ENCODE measurements around the gene PEX7.
A peak's percentile ranks its signal among the peaks of the same experiment; 100 is the strongest.
"Not testable (repeated sequence)": the region's sequence is repeated elsewhere in the genome, so short reads cannot be mapped to it uniquely, and the experiment has no call there.

Gene PEX7

DNA sequence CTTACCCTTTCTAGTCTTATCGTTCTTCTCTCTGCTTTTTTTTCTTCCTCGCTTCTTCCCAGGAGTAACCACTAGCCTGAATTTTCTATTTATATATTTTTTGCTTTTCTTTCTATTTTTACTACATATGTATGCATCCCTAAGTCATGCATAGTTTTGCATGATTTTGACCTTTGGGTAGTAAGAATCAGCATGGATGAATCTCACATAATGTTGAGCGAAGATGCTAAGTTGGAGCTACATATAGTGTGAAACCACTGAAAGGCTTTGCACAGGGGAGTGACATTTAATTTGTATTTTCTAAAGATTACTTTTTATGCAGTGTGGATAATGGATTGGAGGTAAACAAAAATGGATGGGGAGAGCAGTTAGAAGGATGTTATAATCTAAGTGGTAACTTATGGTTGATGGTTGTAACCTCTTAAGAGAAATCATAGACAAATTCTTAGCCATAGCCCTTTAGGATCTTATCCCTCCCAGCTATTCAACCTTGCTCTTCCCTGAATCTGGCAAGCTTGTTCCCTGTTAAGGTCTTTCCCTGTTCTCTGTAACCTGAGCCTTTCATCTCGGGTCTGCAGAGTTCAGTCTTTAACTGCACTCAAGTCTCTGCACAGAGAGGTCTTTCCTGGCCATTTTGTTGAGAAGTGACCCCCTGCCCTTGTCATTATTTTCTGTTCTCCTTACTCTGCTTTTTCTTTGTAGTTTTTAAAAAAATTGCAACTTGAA lies 18.0 kb downstream of the PEX7 start:
- H3K4me3 ChIP-seq (ENCODE audit: low read length): no peak overlapping the region
- TF ChIP-seq, protein P1, sequence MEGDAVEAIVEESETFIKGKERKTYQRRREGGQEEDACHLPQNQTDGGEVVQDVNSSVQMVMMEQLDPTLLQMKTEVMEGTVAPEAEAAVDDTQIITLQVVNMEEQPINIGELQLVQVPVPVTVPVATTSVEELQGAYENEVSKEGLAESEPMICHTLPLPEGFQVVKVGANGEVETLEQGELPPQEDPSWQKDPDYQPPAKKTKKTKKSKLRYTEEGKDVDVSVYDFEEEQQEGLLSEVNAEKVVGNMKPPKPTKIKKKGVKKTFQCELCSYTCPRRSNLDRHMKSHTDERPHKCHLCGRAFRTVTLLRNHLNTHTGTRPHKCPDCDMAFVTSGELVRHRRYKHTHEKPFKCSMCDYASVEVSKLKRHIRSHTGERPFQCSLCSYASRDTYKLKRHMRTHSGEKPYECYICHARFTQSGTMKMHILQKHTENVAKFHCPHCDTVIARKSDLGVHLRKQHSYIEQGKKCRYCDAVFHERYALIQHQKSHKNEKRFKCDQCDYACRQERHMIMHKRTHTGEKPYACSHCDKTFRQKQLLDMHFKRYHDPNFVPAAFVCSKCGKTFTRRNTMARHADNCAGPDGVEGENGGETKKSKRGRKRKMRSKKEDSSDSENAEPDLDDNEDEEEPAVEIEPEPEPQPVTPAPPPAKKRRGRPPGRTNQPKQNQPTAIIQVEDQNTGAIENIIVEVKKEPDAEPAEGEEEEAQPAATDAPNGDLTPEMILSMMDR (IDR thresholded peaks at IDR 0.05; ENCODE audit: low read length): no peak
- no peak for TF ChIP-seq EZH2 (optimal IDR thresholded peaks at IDR 0.05; ENCODE audit: low read depth, low read length)
- no peak for TF ChIP-seq EZH2phosphoT487 (IDR thresholded peaks at IDR 0.05; ENCODE audit: low read length)

DNA sequence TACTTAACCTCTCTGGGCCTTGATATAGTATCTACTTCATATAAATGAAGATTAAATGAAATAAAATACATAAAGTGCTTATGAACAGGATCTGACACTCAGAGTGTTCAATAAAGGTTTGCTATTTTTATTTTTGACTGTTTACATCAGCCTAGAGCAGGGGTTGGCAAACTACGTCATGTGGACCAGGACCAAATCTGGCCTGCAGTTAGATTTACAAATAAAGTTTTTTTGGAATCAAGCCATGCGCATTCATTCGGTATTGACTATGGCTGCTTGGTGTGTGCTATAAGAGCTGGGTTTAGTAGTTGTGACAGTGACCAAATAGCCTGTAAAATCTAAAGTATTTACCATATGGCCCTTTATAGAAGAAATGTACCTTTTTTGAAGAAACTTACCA lies 20.8 kb downstream of the PEX7 start:
- no peaks in the 10 kb centered on the region for H4K20me1 ChIP-seq (ENCODE audit: insufficient read depth, low read length)
- H3K9me2 ChIP-seq (replicated peaks; ENCODE audit: insufficient read depth, low read length): no peaks in the 10 kb centered on the region
- TF ChIP-seq EZH2phosphoT487 (IDR thresholded peaks at IDR 0.05; ENCODE audit: low read length): no peak
- no peak overlapping the region for H3K9ac ChIP-seq (ENCODE audit: low read length)
- no peaks in the 10 kb centered on the region for H3K4me1 ChIP-seq (ENCODE audit: low read length)
- H3K36me3 ChIP-seq (replicated peaks; ENCODE audit: insufficient read depth, low read length): no peaks in the 10 kb centered on the region
- H3K27me3 ChIP-seq (replicated peaks; ENCODE audit: insufficient read depth, low read length): no peaks in the 10 kb centered on the region
- no peak overlapping the region for H3K4me3 ChIP-seq (ENCODE audit: low read length)
- no peaks in the 10 kb centered on the region for H3F3A ChIP-seq (ENCODE audit: insufficient read depth, low read length)
- DNase-seq: no peak
- H3K27ac ChIP-seq (ENCODE audit: low read length): no peak overlapping the region
- no peaks in the 10 kb centered on the region for H3K9me3 ChIP-seq (replicated peaks; ENCODE audit: insufficient read depth, low read length)
- no peak overlapping the region for H3K4me2 ChIP-seq (ENCODE audit: low read depth, low read length)
- no peak overlapping the region for H2AFZ ChIP-seq (ENCODE audit: low read length)
- H3K79me2 ChIP-seq (ENCODE audit: low read length): no peaks in the 10 kb centered on the region

More for the DNA sequence above, 18.0 kb downstream of the PEX7 start:
- Histone ChIP-seq H3F3A (ENCODE audit: insufficient read depth, low read length) (no peaks in the 10 kb centered on the region), H4K20me1 (ENCODE audit: insufficient read depth, low read length) (no peaks in the 10 kb centered on the region), H3K27ac (ENCODE audit: low read length) (no peak overlapping the region), H3K4me2 (ENCODE audit: low read depth, low read length) (no peak overlapping the region), H3K9ac (ENCODE audit: low read length) (no peak overlapping the region), H3K4me1 (ENCODE audit: low read length) (no peaks in the 10 kb centered on the region), H2AFZ (ENCODE audit: low read length) (no peak overlapping the region), H3K9me3 (replicated peaks; ENCODE audit: insufficient read depth, low read length) (no peaks in the 10 kb centered on the region), H3K79me2 (ENCODE audit: low read length) (no peaks in the 10 kb centered on the region), H3K9me2 (replicated peaks; ENCODE audit: insufficient read depth, low read length) (no peaks in the 10 kb centered on the region), H3K27me3 (replicated peaks; ENCODE audit: insufficient read depth, low read length) (no peaks in the 10 kb centered on the region), H3K36me3 (replicated peaks; ENCODE audit: insufficient read depth, low read length) (no peaks in the 10 kb centered on the region)
- no peak for DNase-seq

DNA sequence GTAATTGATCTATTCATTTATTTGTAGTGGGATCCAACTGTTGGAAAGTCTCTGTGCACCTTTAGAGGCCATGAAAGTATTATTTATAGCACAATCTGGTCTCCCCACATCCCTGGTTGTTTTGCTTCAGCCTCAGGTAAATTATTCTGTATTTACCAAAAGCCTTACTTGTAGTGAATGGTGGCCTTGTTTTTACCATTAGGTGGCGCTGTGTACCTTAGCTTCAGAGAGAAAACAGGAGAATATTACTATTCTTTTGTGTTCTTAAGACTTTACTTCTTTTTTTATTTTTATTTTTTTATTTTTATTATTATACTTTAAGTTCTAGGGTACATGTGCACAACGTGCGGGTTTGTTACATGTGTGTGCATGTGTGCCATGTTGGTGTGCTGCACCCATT lies 23.7 kb downstream of the PEX7 start:
- no peak overlapping the region for H3K4me2 ChIP-seq (ENCODE audit: low read depth, low read length)
- H3K9me2 ChIP-seq (replicated peaks; ENCODE audit: insufficient read depth, low read length): no peaks in the 10 kb centered on the region
- no peak overlapping the region for H3K9ac ChIP-seq (ENCODE audit: low read length)
- H3K79me2 ChIP-seq (ENCODE audit: low read length): no peaks in the 10 kb centered on the region
- H3K9me3 ChIP-seq (replicated peaks; ENCODE audit: insufficient read depth, low read length): no peaks in the 10 kb centered on the region
- no peaks in the 10 kb centered on the region for H4K20me1 ChIP-seq (ENCODE audit: insufficient read depth, low read length)
- H3K27ac ChIP-seq (ENCODE audit: low read length): no peak overlapping the region
- no peaks in the 10 kb centered on the region for H3K36me3 ChIP-seq (replicated peaks; ENCODE audit: insufficient read depth, low read length)
- H3F3A ChIP-seq (ENCODE audit: insufficient read depth, low read length): no peaks in the 10 kb centered on the region
- H3K4me3 ChIP-seq (ENCODE audit: low read length): no peak overlapping the region
- peak; percentile 53 for DNase-seq
- TF ChIP-seq EZH2 (optimal IDR thresholded peaks at IDR 0.05; ENCODE audit: low read depth, low read length) (no peak), EZH2phosphoT487 (IDR thresholded peaks at IDR 0.05; ENCODE audit: low read length) (no peak)
- TF ChIP-seq, protein P1 (IDR thresholded peaks at IDR 0.05; ENCODE audit: low read length): peak; percentile 59
- H3K4me1 ChIP-seq (ENCODE audit: low read length): no peaks in the 10 kb centered on the region
- H2AFZ ChIP-seq (ENCODE audit: low read length): no peak overlapping the region
- no peaks in the 10 kb centered on the region for H3K27me3 ChIP-seq (replicated peaks; ENCODE audit: insufficient read depth, low read length)

DNA sequence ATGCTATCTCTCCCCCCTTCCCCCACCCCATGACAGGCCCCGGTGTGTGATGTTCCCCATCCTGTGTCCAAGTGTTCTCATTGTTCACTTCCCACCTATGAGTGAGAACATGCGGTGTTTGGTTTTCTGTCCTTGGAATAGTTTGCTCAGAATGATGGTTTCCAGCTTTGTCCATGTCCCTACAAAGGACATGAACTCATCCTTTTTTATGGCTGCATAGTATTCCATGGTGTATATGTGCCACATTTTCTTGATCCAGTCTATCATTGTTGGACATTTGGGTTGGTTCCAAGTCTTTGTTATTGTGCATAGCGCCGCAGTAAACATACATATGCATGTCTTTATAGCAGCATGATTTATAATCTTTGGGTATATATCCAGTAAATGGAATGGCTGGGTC lies 24.1 kb downstream of the PEX7 start:
- H2AFZ ChIP-seq (ENCODE audit: low read length); H3K9me2 ChIP-seq (replicated peaks; ENCODE audit: insufficient read depth, low read length); H3K79me2 ChIP-seq (ENCODE audit: low read length); H3K9ac ChIP-seq (ENCODE audit: low read length); H3F3A ChIP-seq (ENCODE audit: insufficient read depth, low read length); H3K36me3 ChIP-seq (replicated peaks; ENCODE audit: insufficient read depth, low read length); H3K27ac ChIP-seq (ENCODE audit: low read length); DNase-seq; H3K4me2 ChIP-seq (ENCODE audit: low read depth, low read length); H3K27me3 ChIP-seq (replicated peaks; ENCODE audit: insufficient read depth, low read length); H4K20me1 ChIP-seq (ENCODE audit: insufficient read depth, low read length); H3K4me3 ChIP-seq (ENCODE audit: low read length); H3K9me3 ChIP-seq (replicated peaks; ENCODE audit: insufficient read depth, low read length); H3K4me1 ChIP-seq (ENCODE audit: low read length): not testable (repeated sequence)

DNA sequence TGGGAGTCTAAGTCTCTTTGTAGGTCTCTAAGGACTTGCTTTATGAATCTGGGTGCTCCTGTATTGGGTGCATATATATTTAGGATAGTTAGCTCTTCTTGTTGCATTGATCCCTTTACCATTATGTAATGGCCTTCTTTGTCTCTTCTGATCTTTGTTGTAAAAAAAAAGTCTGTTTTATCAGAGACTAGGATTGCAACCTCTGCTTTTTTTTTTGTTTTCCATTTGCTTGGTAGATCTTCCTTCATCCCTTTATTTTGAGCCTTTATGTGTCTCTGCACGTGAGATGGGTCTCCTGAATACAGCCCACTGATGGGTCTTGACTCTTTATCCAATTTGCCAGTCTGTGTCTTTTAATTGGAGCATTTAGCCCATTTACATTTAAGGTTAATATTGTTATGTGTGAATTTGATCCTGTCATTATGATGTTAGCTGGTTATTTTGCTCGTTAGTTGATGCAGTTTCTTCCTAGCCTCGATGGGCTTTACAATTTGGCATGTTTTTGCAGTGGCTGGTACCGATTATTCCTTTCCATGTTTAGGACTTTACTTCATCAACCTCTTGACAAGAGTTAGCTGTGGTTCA lies 27.7 kb downstream of the PEX7 start:
- H4K20me1 ChIP-seq (ENCODE audit: insufficient read depth, low read length); H3K9ac ChIP-seq (ENCODE audit: low read length); H3K27me3 ChIP-seq (replicated peaks; ENCODE audit: insufficient read depth, low read length); H2AFZ ChIP-seq (ENCODE audit: low read length); H3K27ac ChIP-seq (ENCODE audit: low read length); H3K79me2 ChIP-seq (ENCODE audit: low read length); DNase-seq; H3K36me3 ChIP-seq (replicated peaks; ENCODE audit: insufficient read depth, low read length); H3K9me2 ChIP-seq (replicated peaks; ENCODE audit: insufficient read depth, low read length); H3K4me3 ChIP-seq (ENCODE audit: low read length); H3F3A ChIP-seq (ENCODE audit: insufficient read depth, low read length); H3K4me2 ChIP-seq (ENCODE audit: low read depth, low read length); H3K4me1 ChIP-seq (ENCODE audit: low read length); H3K9me3 ChIP-seq (replicated peaks; ENCODE audit: insufficient read depth, low read length): not testable (repeated sequence)
